Ectodermal cell (in vitro differentiated cells): ENCODE measurements around the gene ABCB8.

ENCODE experiments used
- H3K27ac ChIP-seq: 2 replicates; pipeline ENCODE4 v1.7.0; 2013; ENCODE audit warnings: mild to moderate bottlenecking, low read depth, low read length; ENCODE audit not compliant: insufficient read depth, poor library complexity, severe bottlenecking
- H3K27me3 ChIP-seq: 2 replicates; pipeline ENCODE4 v1.7.0; 2013; ENCODE audit warnings: mild to moderate bottlenecking, low read length; ENCODE audit not compliant: insufficient read depth, control insufficient read depth, poor library complexity, severe bottlenecking
- H3K36me3 ChIP-seq: one replicate; pipeline ENCODE4 v1.7.0; 2013; ENCODE audit warnings: low read length; ENCODE audit not compliant: control insufficient read depth, insufficient read depth
- H3K4me1 ChIP-seq: one replicate; pipeline ENCODE4 v1.7.0; 2013; ENCODE audit warnings: low read length; ENCODE audit not compliant: control insufficient read depth, insufficient read depth
- H3K4me3 ChIP-seq: 2 replicates; pipeline ENCODE4 v1.7.0; 2013; ENCODE audit warnings: low read depth, low read length, control low read depth; ENCODE audit not compliant: insufficient read depth
- H3K9me3 ChIP-seq: 2 replicates; pipeline ENCODE4 v1.7.0; 2013; ENCODE audit warnings: mild to moderate bottlenecking, low read length, moderate library complexity; ENCODE audit not compliant: control insufficient read depth
- WGBS, 2 experiments: methylation state at CpG; one replicate each; pipeline ENCODE4 v1.1.7; 2013; ENCODE audit warnings: missing lambda C conversion rate in 2 of 2; 5-methylcytosine and 5-hydroxymethylcytosine counted together

ABCB8 gene

GRCh38 chr7:150997817-150998216 is 30.4 kb upstream of the ABCB8 start:
- WGBS, 2 experiments: 96% methylated on average over 5 of the region's 5 CpGs
- no peaks in the 10 kb centered on the region for H3K27me3 ChIP-seq

GRCh38 chr7:150998341-150998740 is 29.9 kb upstream of the ABCB8 start:
- 94 to 95% methylated on average over 20 of the region's 20 CpGs for WGBS, 2 experiments

More at GRCh38 chr7:150997817-150998216, 30.4 kb upstream of the ABCB8 start:
- no peak overlapping the region for H3K27ac ChIP-seq
- no peaks in the 10 kb centered on the region for H3K9me3 ChIP-seq
- no peaks in the 10 kb centered on the region for H3K36me3 ChIP-seq
- peaks cover 29% of the 10 kb centered on the region for H3K4me1 ChIP-seq
- H3K4me3 ChIP-seq: no peak overlapping the region

GRCh38 chr7:150999001-150999400 is 29.2 kb upstream of the ABCB8 start:
- Histone ChIP-seq H3K27ac (no peak overlapping the region), H3K36me3 (no peaks in the 10 kb centered on the region), H3K4me3 (no peak overlapping the region), H3K27me3 (no peaks in the 10 kb centered on the region), H3K9me3 (no peaks in the 10 kb centered on the region), H3K4me1 (peaks cover 18% of the 10 kb centered on the region)
- WGBS, 2 experiments: 93 to 94% methylated on average over 12 of the region's 12 CpGs

More at GRCh38 chr7:150998341-150998740, 29.9 kb upstream of the ABCB8 start:
- H3K9me3 ChIP-seq: no peaks in the 10 kb centered on the region
- no peak overlapping the region for H3K4me3 ChIP-seq
- H3K4me1 ChIP-seq: peaks cover 25% of the 10 kb centered on the region
- H3K27me3 ChIP-seq: no peaks in the 10 kb centered on the region
- H3K27ac ChIP-seq: no peak overlapping the region
- no peaks in the 10 kb centered on the region for H3K36me3 ChIP-seq

- Histone ChIP-seq H3K4me1 (peaks cover 13% of the 10 kb centered on the region), H3K27ac (no peak overlapping the region), H3K4me3 (no peak overlapping the region), H3K36me3 (no peaks in the 10 kb centered on the region), H3K9me3 (no peaks in the 10 kb centered on the region), H3K27me3 (no peaks in the 10 kb centered on the region)
- 94 to 95% methylated on average over 5 of the region's 5 CpGs for WGBS, 2 experiments
Measured at GRCh38 chr7:150999497-151000230, 28.6 kb upstream of the ABCB8 start.

DNA sequence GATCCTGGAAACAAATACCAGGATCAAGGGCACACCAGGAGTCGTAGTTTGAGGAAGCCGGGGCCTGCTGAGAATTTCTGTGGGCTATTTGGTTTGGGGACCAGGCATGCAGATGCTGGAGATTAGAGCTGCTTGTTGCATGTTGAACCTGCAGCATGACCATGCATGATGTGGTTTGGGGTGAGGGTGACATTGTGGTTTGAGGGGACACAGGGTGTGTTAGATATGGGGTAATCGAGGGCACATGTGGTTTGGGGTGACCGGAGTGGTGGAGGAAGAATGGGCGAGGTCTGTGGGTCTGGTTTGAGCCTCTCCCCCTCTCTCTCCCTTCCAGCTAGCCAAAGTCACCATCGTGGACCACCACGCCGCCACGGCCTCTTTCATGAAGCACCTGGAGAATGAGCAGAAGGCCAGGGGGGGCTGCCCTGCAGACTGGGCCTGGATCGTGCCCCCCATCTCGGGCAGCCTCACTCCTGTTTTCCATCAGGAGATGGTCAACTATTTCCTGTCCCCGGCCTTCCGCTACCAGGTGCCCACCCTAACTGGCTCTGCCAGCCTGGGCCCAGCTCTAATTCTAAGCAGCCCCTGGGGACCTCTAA is 27.3 kb upstream of the ABCB8 start:
- Histone ChIP-seq H3K4me3 (no peak overlapping the region), H3K4me1 (peaks cover 8% of the 10 kb centered on the region), H3K36me3 (no peaks in the 10 kb centered on the region), H3K9me3 (no peaks in the 10 kb centered on the region), H3K27ac (no peak overlapping the region), H3K27me3 (no peaks in the 10 kb centered on the region)
- 94 to 96% methylated on average over 13 of the region's 13 CpGs for WGBS, 2 experiments

GRCh38 chr7:151001546-151001945 is 26.7 kb upstream of the ABCB8 start:
- Histone ChIP-seq H3K27me3 (no peaks in the 10 kb centered on the region), H3K4me1 (peaks cover 8% of the 10 kb centered on the region), H3K4me3 (no peak overlapping the region), H3K27ac (no peak overlapping the region), H3K9me3 (no peaks in the 10 kb centered on the region), H3K36me3 (no peaks in the 10 kb centered on the region)
- 95 to 96% methylated on average over 16 of the region's 16 CpGs for WGBS, 2 experiments

- no peaks in the 10 kb centered on the region for H3K36me3 ChIP-seq
- H3K27me3 ChIP-seq: no peaks in the 10 kb centered on the region
- no peak overlapping the region for H3K4me3 ChIP-seq
- H3K9me3 ChIP-seq: no peaks in the 10 kb centered on the region
- 90 to 91% methylated on average over 12 of the region's 12 CpGs for WGBS, 2 experiments
- H3K27ac ChIP-seq: no peak overlapping the region
- peaks cover 7% of the 10 kb centered on the region for H3K4me1 ChIP-seq
Measured at GRCh38 chr7:151003572-151003971, 24.7 kb upstream of the ABCB8 start.

DNA sequence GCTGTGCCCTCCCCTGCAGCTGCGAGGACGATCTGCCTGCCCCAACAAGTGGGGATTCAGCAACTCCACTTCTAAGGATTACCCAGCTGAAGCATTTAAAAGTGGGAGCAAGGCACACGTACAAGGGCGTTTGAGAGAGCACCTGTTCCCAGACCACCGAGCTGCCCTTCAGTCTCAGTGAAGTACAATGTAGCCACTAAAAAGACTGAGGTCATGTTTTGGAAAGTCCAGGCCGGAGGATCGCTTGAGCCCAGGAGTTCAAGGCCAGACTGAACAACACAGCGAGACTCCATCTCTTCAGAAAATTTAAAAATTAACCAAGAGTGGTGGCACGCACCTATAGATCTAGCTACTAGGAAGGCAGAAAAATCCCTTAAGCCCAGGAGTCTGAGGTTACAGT is 22.7 kb upstream of the ABCB8 start:
- peaks cover 20% of the 10 kb centered on the region for H3K4me1 ChIP-seq
- no peak overlapping the region for H3K4me3 ChIP-seq
- no peaks in the 10 kb centered on the region for H3K36me3 ChIP-seq
- 86 to 88% methylated on average over 9 of the region's 9 CpGs for WGBS, 2 experiments
- H3K27me3 ChIP-seq: no peaks in the 10 kb centered on the region
- H3K27ac ChIP-seq: no peak overlapping the region
- H3K9me3 ChIP-seq: no peaks in the 10 kb centered on the region

DNA sequence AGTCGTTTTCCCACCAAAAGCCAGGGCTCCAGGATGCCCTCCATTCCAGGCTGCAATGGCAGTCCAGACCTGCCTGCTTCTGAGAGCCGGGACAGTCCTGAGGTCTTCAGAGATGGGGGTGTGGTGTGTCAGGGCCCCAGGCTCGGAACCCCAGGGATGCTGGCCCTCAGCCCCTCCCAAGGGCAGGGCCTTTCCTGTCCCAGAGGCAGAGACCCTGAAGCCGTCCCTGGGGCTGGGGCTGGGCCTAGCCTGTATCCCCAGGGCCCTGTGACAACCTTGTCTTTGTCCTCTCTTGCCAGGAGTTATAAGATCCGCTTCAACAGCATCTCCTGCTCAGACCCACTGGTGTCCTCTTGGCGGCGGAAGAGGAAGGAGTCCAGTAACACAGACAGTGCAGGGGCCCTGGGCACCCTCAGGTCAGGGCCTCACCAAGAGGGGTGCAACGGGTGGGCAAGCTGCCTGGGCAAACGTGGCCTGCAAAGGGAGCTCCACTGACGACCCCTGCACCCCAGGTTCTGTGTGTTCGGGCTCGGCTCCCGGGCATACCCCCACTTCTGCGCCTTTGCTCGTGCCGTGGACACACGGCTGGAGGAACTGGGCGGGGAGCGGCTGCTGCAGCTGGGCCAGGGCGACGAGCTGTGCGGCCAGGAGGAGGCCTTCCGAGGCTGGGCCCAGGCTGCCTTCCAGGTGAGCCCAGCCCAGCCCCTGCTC is 21.5 kb upstream of the ABCB8 start:
- H3K9me3 ChIP-seq: no peaks in the 10 kb centered on the region
- no peaks in the 10 kb centered on the region for H3K27me3 ChIP-seq
- peaks cover 24% of the 10 kb centered on the region for H3K4me1 ChIP-seq
- H3K27ac ChIP-seq: no peak overlapping the region
- no peaks in the 10 kb centered on the region for H3K36me3 ChIP-seq
- H3K4me3 ChIP-seq: no peak overlapping the region
- 91 to 92% methylated on average over 23 of the region's 23 CpGs for WGBS, 2 experiments

- H3K4me1 ChIP-seq: peaks cover 27% of the 10 kb centered on the region
- H3K36me3 ChIP-seq: no peaks in the 10 kb centered on the region
- H3K27ac ChIP-seq: no peak overlapping the region
- H3K9me3 ChIP-seq: no peaks in the 10 kb centered on the region
- no peaks in the 10 kb centered on the region for H3K27me3 ChIP-seq
- H3K4me3 ChIP-seq: no peak overlapping the region
- 70 to 76% methylated on average over 7 of the region's 7 CpGs for WGBS, 2 experiments
Measured at GRCh38 chr7:151007469-151007898, 20.8 kb upstream of the ABCB8 start.
